Fibroblast of peridontal ligament (primary cell): ENCODE measurements around the gene JAK2.
A peak's percentile ranks its signal among the peaks of the same experiment; 100 is the strongest.
"Not testable (repeated sequence)": the region's sequence is repeated elsewhere in the genome, so short reads cannot be mapped to it uniquely, and the experiment has no call there.

Experiments used
- DNase-seq: peaks from one replicate; pipeline ENCODE4 v3.0.0-alpha.2; 2010; ENCODE audit errors: extremely low read depth

JAK2 gene

GRCh38 chr9:4984621-4985385 lies at the start of gene JAK2:
JAK2 (plus strand) TSS chr9:4985272; CDS start chr9:5021988, 36,716 bp downstream.
- DNase-seq: peak; percentile 89

DNA sequence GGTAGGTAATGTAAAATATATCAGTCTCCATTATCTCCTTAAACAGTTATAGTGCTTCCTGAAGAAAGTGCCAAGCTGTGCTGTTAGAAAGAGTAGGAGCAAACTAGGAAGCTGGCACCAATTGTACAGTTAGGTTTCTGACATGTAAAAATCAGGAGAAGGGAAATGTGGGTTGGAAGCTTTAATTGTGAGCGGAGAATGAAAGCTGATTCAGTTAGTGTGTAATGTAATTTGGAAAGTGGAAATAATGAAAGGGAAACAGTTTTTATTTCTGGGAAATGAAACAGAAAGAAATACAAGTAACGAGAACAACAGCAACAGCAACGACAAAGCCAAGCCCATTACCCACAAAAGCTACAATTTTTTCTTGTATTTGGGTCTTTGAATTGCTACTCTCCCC lies 48.8 kb upstream of the JAK2 start:
- no peak for DNase-seq

DNA sequence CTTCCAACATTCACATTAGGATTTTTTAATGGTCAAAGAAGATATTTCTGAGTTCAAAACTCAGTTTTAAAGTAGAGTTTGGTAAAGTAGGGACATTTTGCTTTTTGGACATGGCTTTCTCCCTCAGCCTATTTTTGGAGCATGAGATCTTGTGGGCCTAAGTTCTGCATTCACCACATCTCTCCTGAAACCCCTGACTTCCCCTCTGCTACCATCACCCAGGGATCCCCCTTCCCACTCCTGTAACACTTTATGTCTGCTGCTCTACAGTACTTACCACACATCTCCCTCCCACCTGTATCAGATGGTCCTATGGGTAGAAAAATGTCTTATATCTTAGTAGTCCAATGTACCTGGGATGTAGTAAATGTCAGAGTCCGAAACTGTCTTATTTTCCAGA lies 48.2 kb upstream of the JAK2 start:
- DNase-seq: no peak

DNA sequence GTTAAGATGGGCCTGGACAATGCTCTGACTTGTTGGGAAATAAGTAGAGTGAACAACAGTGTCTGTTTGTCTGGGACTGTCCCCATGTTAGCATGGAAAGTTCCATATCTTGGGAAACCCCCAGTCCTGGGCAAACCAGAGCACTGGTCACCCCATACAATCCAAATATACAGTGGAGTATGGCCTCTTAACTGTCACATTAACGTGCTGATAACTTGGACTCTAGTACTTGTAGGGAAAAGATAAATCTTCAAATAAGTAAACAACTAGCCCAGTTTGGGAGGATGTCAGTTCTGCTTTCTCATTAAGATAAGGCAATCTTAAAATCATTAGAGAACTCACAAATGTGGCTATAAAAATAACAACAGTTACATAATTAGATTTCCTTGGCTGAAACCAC lies 47.6 kb upstream of the JAK2 start:
- DNase-seq: no peak

DNA sequence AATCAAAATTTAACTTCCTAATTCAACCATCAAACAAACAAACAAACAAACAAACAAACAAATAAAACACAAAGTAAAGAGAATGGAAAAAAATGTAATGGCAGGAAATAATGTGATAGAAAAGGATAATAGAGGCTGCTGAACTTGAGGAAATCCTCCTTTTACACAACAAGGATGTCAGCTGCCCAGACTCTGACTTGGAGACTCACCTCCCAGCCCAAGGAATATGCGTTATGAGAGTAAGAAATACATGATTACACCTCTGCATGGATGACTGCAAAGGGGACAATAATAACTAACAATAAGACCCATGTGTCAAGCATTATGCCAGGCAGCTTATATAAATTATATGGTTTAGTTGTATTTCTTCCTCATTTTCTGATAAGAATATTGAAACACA lies 46.6 kb upstream of the JAK2 start:
- DNase-seq: no peak

DNA sequence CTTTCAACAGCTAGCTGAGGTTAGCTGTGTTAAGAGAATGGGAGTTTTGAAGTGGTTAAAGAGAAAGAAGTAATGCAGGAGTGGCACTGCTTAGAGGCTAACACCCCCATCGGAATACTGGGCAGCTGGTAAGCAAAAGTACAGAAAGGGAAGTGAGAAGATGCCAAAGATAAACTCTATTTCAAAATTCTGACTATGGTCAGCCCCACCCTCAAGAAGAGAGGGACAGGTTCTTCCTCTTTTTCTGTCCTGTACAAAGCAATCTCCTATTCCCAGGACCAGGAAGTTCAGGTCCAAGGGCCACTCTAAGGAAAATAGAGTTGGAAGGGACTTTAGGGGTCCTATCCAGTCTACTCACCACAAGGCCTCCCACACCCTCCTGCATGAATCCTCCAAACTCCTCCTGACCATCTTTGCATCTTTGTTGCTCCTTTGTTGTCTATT lies 45.9 kb upstream of the JAK2 start:
- DNase-seq: no peak

- DNase-seq: peak; percentile 85
Measured at GRCh38 chr9:4942042-4942691, 42.9 kb upstream of the JAK2 start.

DNA sequence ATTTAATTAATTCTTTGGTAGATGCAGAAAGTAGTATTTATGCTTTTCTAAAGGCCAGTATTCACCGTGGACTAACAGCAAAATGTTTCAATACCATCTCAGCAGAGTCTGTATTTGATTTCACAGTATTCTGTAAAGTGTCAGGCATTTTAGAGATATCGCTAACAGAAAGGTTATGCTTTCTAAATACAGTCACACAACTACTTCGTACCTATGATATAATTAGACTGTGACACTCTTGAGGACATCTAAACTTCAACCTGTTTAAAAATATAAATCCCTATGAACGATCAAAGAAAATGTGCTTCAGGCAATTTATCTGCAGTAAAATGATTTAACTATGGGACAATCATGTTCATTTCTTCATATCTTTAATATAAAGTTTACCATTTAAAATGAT lies 41.7 kb upstream of the JAK2 start:
- no peak for DNase-seq

- not testable (repeated sequence) for DNase-seq
Measured at GRCh38 chr9:4944431-4945211, 40.5 kb upstream of the JAK2 start.

DNA sequence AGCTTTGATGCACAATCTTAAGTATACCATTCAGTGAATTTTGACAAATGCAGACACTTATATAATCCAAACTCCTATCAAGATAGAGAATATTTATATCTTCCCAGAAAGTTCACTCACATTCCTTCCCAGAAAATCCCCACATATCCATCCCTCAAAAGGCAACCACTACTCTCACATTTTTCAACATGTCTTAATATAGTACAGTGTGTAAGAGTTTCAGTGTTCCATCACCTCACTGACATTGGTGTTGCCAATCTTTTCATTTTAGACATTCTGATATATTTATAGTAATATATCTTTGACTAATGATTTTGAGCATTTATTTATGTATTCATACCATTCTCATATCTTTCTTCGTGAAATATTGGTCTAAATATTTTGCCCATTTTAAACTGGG lies 38.1 kb upstream of the JAK2 start:
- DNase-seq: no peak

GRCh38 chr9:4955836-4956235 lies 29.2 kb upstream of the JAK2 start:
- peak; percentile 40 for DNase-seq

DNA sequence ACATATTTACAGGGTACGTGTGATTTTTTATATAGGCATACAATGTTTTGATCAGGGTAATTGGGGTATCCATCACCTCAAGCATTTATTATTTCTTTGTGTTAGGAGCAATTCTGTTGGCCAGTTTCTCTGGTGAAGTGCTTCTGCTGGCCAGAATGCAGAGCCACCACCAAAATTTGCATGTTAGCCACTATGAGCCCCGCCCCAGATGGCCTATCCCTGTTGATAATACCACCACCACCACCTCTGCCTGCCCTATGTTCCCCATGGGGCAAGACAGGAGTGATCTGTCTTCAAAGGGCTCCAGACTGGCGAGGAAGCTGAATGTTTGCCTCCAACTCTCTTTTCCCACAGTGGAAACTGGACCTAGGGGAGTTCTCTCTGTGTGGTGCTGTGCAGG lies 26.0 kb upstream of the JAK2 start:
- DNase-seq: no peak

GRCh38 chr9:4962085-4962484 lies 23.0 kb upstream of the JAK2 start:
- no peak for DNase-seq

GRCh38 chr9:4964540-4964939 lies 20.5 kb upstream of the JAK2 start:
- peak; percentile 31 for DNase-seq

DNA sequence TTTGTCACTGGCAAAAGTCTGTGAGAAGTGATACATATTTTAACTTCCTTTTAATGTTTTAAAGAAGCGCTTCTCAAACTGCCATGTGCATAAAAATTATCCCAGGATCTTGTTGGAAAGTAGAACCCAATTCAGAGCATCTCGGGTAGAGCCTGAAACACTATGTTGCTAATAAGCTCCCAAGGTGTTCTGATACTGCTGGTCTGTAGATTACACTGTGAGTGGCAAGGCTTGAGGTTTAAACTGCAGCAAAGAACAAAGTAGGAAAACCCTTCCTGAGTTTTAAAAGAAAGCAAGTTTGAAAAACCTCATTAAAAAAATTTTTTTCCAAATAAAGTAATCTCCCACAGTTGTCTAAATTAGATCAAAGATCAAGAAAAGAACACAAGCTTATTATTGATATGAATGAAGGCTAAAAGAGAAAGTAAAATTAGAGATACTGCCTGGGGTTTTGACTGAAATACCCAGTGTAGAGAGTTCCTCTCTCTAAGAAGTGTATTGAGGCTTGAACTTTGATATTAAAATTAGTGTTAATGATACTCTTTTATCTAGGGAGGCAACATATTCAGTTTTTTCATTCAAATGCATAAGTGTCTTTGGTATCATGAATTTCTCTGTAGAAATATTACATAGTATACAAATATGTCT lies 19.8 kb upstream of the JAK2 start:
- DNase-seq: no peak

DNA sequence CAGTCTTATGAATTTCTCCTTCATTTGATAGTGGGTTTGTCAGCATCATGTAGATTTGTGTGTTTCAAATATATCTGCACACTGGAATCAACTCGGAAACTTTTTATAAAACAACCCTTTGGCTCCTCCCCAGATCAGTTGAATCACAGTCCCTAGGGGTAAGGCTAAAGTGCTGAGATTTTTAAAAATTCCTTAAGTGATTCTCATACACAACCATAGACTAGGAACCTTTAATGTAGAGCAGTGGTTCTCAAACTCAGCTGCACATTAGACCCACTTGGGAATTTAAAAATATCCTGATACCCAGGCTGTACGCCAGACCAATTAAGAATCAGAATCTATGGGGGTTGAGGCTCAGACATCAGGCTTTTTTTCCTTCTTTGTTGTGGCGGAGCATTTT lies 17.5 kb upstream of the JAK2 start:
- peak; percentile 94 for DNase-seq

DNA sequence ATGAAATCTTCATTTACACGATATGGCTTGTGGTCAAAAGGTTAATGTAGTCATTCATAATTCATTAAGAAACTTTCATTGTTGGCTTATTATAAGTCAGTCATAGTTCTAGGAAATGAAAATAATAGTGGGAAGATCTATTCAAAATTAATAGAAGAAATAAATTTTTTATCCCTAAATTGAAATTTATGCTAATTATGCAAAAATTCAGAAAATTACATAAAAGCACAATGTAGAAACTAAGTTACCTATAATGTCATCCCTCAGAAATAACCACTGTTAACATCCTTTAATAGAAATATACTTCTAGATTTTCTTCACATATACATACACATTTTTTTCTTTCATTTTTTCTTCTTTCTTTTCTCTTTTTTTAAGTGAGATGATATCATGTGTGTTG lies 15.9 kb upstream of the JAK2 start:
- DNase-seq: no peak

- no peak for DNase-seq
Measured at GRCh38 chr9:4970970-4971641, 14.0 kb upstream of the JAK2 start.

DNA sequence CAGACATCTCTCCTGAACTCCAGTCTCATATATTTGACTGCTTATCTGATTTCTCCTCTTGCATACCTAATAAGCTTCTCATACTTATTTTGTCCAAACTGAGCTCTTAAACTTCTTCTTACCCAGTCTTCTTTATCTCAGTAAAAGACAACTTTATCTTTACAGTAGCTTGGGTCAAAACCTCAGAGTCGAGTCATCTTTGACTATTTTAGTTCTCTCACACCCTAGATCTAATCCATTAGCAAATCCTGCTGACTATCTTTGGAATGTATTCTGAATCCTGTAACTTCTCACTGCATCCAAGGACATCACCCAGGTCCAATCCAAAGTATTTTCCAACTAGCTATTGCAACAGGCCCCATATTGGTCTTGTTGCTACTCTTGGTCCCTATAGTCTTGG lies 11.8 kb upstream of the JAK2 start:
- no peak for DNase-seq

GRCh38 chr9:4973902-4974301 lies 11.2 kb upstream of the JAK2 start:
- no peak for DNase-seq

DNA sequence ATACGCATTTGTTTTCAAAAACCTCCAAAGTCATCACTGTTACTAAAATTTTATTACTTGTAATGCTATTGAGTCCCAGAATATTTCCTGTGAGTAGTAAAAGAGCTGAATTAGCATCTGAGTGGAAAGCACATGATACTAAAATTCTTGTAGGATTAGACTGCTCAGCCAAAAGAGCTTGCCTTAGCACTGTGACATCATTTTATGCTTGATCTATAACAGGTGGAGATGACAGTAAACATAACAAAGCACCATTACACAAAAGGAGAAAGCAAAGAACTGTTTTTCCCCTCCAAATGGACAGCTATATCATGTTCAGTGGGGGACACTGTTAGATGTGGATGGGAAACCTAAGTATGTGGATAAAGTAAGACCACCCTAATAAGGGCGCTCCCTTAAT lies 5.8 kb upstream of the JAK2 start:
- DNase-seq: peak; percentile 47
